Endothelial cell of umbilical vein (primary cell): ENCODE data around the gene TRIM61. TPM values are rescaled to one million over a fixed set of nuclear protein-coding genes. Genes with fewer than 3 reads are reported as not detected.

Source experiments
- BruUV-seq: library from RNA; stranded (reverse); fragments of 400-500 nt; replicated peaks from 2 replicates; lab custom pipeline; 2021; lab: Mats Ljungman, UMichigan
- CTCF ChIA-PET: fragments of 300-600, 350-600 bp; sonication (Branson Sonifier 250); formaldehyde crosslinking; loops from one replicate; lab custom pipeline; 2021; ENCODE audit warnings: antibody characterized with exemption, inconsistent platforms; lab: Charles Lee
- POLR2A ChIA-PET: fragments of 300-600, 350-600 bp; sonication (Branson Sonifier 250); formaldehyde crosslinking; loops from one replicate; lab custom pipeline; 2021; ENCODE audit warnings: antibody characterized with exemption, inconsistent platforms; lab: Charles Lee
- DNase-seq: peaks from one replicate; pipeline ENCODE4 v3.0.0-alpha.2; 2011; ENCODE audit warnings: low read depth, low spot score
- FAIRE-seq: peaks from 2 replicates; lab custom pipeline; 2011; peaks lifted over from hg19 to GRCh38; lab: Jason Lieb, UNC
- H2AFZ ChIP-seq: 2 replicates; pipeline ENCODE4 v1.6.0; 2012; ENCODE audit warnings: low read depth, low read length, control low read depth, inconsistent platforms
- H3K27ac ChIP-seq: 2 replicates; pipeline ENCODE4 v1.5.1; 2011; ENCODE audit warnings: low read depth, mild to moderate bottlenecking, control low read depth, low read length, moderate library complexity; ENCODE audit not compliant: insufficient read depth
- H3K27me3 ChIP-seq, 2 experiments: 2 replicates each; pipeline versions ENCODE4 v1.6.0 to v1.6.1; 2011; ENCODE audit warnings: low read length in 2 of 2, mixed read lengths in 1 of 2; ENCODE audit not compliant: control insufficient read depth in 2 of 2, insufficient read depth in 2 of 2
- H3K36me3 ChIP-seq, 2 experiments: 2 replicates in 1 of 2; 3 replicates in 1 of 2; pipeline ENCODE4 v1.5.1; 2011; ENCODE audit warnings: low read length in 2 of 2, mild to moderate bottlenecking in 1 of 2, moderate library complexity in 1 of 2; ENCODE audit not compliant: control insufficient read depth in 2 of 2, insufficient read depth in 2 of 2; ENCODE audit errors: extremely low read depth in 1 of 2
- H3K4me1 ChIP-seq: 3 replicates; pipeline ENCODE4 v1.5.1; 2011; ENCODE audit warnings: mild to moderate bottlenecking, low read length; ENCODE audit not compliant: control insufficient read depth, insufficient read depth; ENCODE audit errors: extremely low read depth
- H3K4me2 ChIP-seq: 2 replicates; pipeline ENCODE4 v1.6.1; 2011; ENCODE audit warnings: low read length, control low read depth, mixed read lengths; ENCODE audit not compliant: insufficient read depth
- H3K4me3 ChIP-seq, 3 experiments: fragments of 200-600 bp in 1 of 3; sonication (generic), shearing (Covaris generic) in 1 of 3; replicated peaks in 1 of 3; 2 replicates each; pipeline ENCODE4 v1.5.1; 2011 to 2016; ENCODE audit warnings: control low read depth in 3 of 3, low read length in 3 of 3, mild to moderate bottlenecking in 2 of 3, inconsistent platforms in 1 of 3, low read depth in 1 of 3, moderate library complexity in 1 of 3; ENCODE audit not compliant: insufficient read depth in 1 of 3
- H3K79me2 ChIP-seq: 2 replicates; pipeline ENCODE4 v1.6.0; 2012; ENCODE audit warnings: low read length, inconsistent platforms; ENCODE audit not compliant: control insufficient read depth, insufficient read depth
- H3K9ac ChIP-seq: replicated peaks from 2 replicates; pipeline ENCODE3; 2011; ENCODE audit warnings: low read length, control low read depth; ENCODE audit not compliant: insufficient read depth; ENCODE audit errors: extremely low read depth
- H3K9me1 ChIP-seq: replicated peaks from 3 replicates; pipeline ENCODE4 v1.6.0; 2011; ENCODE audit warnings: mild to moderate bottlenecking, low read length; ENCODE audit not compliant: control insufficient read depth, insufficient read depth; ENCODE audit errors: extremely low read depth
- H3K9me3 ChIP-seq: replicated peaks from 2 replicates; pipeline ENCODE4 v1.5.1; 2012; ENCODE audit warnings: low read length, inconsistent platforms; ENCODE audit not compliant: control insufficient read depth, insufficient read depth
- H4K20me1 ChIP-seq: replicated peaks from 2 replicates; pipeline ENCODE3; 2011; ENCODE audit warnings: mild to moderate bottlenecking, low read length; ENCODE audit not compliant: control insufficient read depth, insufficient read depth; ENCODE audit errors: extremely low read depth
- EZH2 ChIP-seq: IDR thresholded peaks from 2 replicates; pipeline ENCODE4 v1.6.1; 2012; ENCODE audit warnings: borderline replicate concordance, low read depth, mild to moderate bottlenecking, moderate library complexity, low read length, inconsistent platforms; ENCODE audit not compliant: severe bottlenecking
- FOS ChIP-seq: IDR thresholded peaks from 2 replicates; pipeline ENCODE4 v1.6.1; 2011; ENCODE audit warnings: mild to moderate bottlenecking, low read length, moderate library complexity, borderline replicate concordance; ENCODE audit not compliant: insufficient read depth
- GATA2 ChIP-seq: IDR thresholded peaks from 2 replicates; pipeline ENCODE4 v1.7.0; 2011; ENCODE audit warnings: low read depth, mild to moderate bottlenecking, moderate library complexity, mixed read lengths, low read length; ENCODE audit not compliant: insufficient read length, insufficient read depth
- JUN ChIP-seq: IDR thresholded peaks from 2 replicates; pipeline ENCODE4 v1.6.1; 2011; ENCODE audit warnings: borderline replicate concordance, low read depth; ENCODE audit not compliant: insufficient read length, insufficient read depth
- MYC ChIP-seq: IDR thresholded peaks from one replicate; pipeline ENCODE4 v1.6.1; 2011; ENCODE audit warnings: mild to moderate bottlenecking, low read depth, low read length
- POLR2A ChIP-seq: IDR thresholded peaks from 2 replicates; pipeline ENCODE4 v1.6.1; 2012; ENCODE audit warnings: low read depth, mild to moderate bottlenecking, control low read depth, low read length
- POLR2AphosphoS5 ChIP-seq: IDR thresholded peaks from 2 replicates; pipeline ENCODE4 v1.6.1; 2012; ENCODE audit warnings: low read depth, mild to moderate bottlenecking, control low read depth, low read length, moderate library complexity; ENCODE audit not compliant: insufficient read depth
- dilution Hi-C: fragments of 300-500 bp; cut with MboI; formaldehyde crosslinking; loops from one replicate; pipeline ENCODE4 v1.15.0; 2019; ENCODE audit warnings: low sequenced_read_pairs; ENCODE audit not compliant: extremely low pct_ligation_motif_present
- intact Hi-C: fragments of 100-400 bp; cut with micrococcal nuclease; formaldehyde crosslinking; loops from one replicate; pipeline ENCODE4 v1.10.0; 2022
- polyA plus RNA-seq, 4 experiments: library from polyadenylated mRNA; depleted of rRNA in 3 of 4; stranded (reverse) in 3 of 4; unstranded in 1 of 4; fragments of >200 nt; gene quantifications; 2 replicates each; pipeline versions ENCODE4 v1.2.1 to v1.2.3, GENCODE V29; 2011 to 2012; ENCODE audit warnings: missing spikeins in 1 of 4
- total RNA-seq: library from RNA; stranded (reverse); gene quantifications from 2 replicates; pipeline ENCODE4 v1.2.3, GENCODE V29; 2021
- TF ChIP-seq, protein P1 (sequence below), 2 donors: IDR thresholded peaks; 1 replicate in 1 of 2; 2 replicates in 1 of 2; pipeline ENCODE4 v1.5.1; 2011; ENCODE audit warnings: low read length in 2 of 2, mild to moderate bottlenecking in 2 of 2, moderate library complexity in 2 of 2, control low read depth in 1 of 2, inconsistent platforms in 1 of 2, low read depth in 1 of 2; ENCODE audit not compliant: insufficient read depth in 1 of 2; ENCODE audit errors: extremely low read depth in 1 of 2
- TF ChIP-seq, protein P2 (sequence below): IDR thresholded peaks from 2 replicates; pipeline ENCODE4 v1.6.1; 2011; ENCODE audit not compliant: insufficient read depth, insufficient read length

TRIM61 gene
- total and polyA plus RNA-seq, 2 donors (not counting 3 experiments of a cell fraction or from before 2014, with no cell fraction given): 0.22 TPM; not detected in 1

- Histone ChIP-seq H3K36me3 (no peaks in the 10 kb centered on the region), H3K9me1 (no peaks in the 10 kb centered on the region), H3K27me3 (no peaks in the 10 kb centered on the region), H3K4me3 (no peak overlapping the region), H3K4me2 (no peak overlapping the region), H3K4me1 (no peaks in the 10 kb centered on the region), H3K9ac (no peak overlapping the region), H3K9me3 (no peaks in the 10 kb centered on the region), H3K79me2 (no peaks in the 10 kb centered on the region), H3K27ac (no peak overlapping the region), H2AFZ (no peak overlapping the region), H4K20me1 (no peaks in the 10 kb centered on the region)
- TF ChIP-seq FOS: no peak
- TF ChIP-seq POLR2AphosphoS5: no peak
- no peak for TF ChIP-seq MYC
- no peak for TF ChIP-seq EZH2
- ChIA-PET POLR2A (no interaction called here), CTCF (no interaction called here)
- DNase-seq (no peak), FAIRE-seq (no peak)
- BruUV-seq: no TSS peak
- intact Hi-C loops (no loop called here), dilution Hi-C loops (no loop called here)
Observed at GRCh38 chr4:165009493-165010227, 32.2 kb upstream of the TRIM61 start.

DNA sequence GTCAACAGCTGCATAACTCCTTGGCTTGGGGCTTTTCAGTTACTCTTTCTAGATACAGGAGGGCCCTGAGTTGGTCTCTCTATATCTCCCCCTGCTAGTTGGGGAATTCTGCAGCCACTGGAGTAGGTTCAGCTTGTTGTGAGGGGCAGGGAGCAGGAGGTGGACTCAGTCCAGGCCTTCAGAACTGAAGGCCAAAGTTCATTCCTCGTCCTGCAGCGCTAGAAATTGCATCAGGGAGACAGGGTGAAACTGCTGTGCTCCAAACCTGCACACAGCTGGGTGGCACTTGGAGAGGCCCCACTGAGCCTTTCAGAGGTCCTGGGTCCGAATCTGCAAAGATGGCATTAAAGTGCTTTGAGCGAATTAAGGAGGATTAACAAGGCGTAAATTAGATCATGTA lies 29.4 kb upstream of the TRIM61 start:
- H3K36me3 ChIP-seq: no peaks in the 10 kb centered on the region
- no peaks in the 10 kb centered on the region for H4K20me1 ChIP-seq
- intact Hi-C loops (no loop called here), dilution Hi-C loops (no loop called here)
- no peak overlapping the region for H2AFZ ChIP-seq
- DNase-seq: no peak
- H3K9me1 ChIP-seq: no peaks in the 10 kb centered on the region
- H3K4me3 ChIP-seq: no peak overlapping the region
- FAIRE-seq: no peak
- no peaks in the 10 kb centered on the region for H3K27me3 ChIP-seq
- no TSS peak for BruUV-seq
- TF ChIP-seq POLR2AphosphoS5: no peak
- TF ChIP-seq, protein P1, sequence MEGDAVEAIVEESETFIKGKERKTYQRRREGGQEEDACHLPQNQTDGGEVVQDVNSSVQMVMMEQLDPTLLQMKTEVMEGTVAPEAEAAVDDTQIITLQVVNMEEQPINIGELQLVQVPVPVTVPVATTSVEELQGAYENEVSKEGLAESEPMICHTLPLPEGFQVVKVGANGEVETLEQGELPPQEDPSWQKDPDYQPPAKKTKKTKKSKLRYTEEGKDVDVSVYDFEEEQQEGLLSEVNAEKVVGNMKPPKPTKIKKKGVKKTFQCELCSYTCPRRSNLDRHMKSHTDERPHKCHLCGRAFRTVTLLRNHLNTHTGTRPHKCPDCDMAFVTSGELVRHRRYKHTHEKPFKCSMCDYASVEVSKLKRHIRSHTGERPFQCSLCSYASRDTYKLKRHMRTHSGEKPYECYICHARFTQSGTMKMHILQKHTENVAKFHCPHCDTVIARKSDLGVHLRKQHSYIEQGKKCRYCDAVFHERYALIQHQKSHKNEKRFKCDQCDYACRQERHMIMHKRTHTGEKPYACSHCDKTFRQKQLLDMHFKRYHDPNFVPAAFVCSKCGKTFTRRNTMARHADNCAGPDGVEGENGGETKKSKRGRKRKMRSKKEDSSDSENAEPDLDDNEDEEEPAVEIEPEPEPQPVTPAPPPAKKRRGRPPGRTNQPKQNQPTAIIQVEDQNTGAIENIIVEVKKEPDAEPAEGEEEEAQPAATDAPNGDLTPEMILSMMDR (IDR thresholded peaks at IDR 0.05; ENCODE audit: extremely low read depth in 1 of 2, insufficient read depth in 1 of 2, low read depth in 1 of 2, low read length in 2 of 2): no peak
- no peak for TF ChIP-seq GATA2
- no peak for TF ChIP-seq JUN
- TF ChIP-seq EZH2: no peak
- TF ChIP-seq MYC: no peak
- TF ChIP-seq POLR2A: no peak
- no peak for TF ChIP-seq FOS
- TF ChIP-seq, protein P2, sequence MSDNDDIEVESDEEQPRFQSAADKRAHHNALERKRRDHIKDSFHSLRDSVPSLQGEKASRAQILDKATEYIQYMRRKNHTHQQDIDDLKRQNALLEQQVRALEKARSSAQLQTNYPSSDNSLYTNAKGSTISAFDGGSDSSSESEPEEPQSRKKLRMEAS: no peak
- no peak overlapping the region for H3K4me2 ChIP-seq
- ChIA-PET POLR2A (no interaction called here), CTCF (no interaction called here)
- H3K4me1 ChIP-seq: no peaks in the 10 kb centered on the region
- H3K9ac ChIP-seq: no peak overlapping the region
- no peak overlapping the region for H3K27ac ChIP-seq
- no peaks in the 10 kb centered on the region for H3K79me2 ChIP-seq
- no peaks in the 10 kb centered on the region for H3K9me3 ChIP-seq
